GM21367 (cell line): ENCODE results near the gene ELP1.
"Not testable (repeated sequence)": the region's sequence is repeated elsewhere in the genome, so short reads cannot be mapped to it uniquely, and the experiment has no call there.

Experiments
- ATAC-seq: cut with Tn5 transposase; IDR thresholded peaks from one replicate; pipeline ENCODE4 v1.9.1; 2021; ENCODE audit not compliant: unreplicated experiment

ELP1 gene

DNA sequence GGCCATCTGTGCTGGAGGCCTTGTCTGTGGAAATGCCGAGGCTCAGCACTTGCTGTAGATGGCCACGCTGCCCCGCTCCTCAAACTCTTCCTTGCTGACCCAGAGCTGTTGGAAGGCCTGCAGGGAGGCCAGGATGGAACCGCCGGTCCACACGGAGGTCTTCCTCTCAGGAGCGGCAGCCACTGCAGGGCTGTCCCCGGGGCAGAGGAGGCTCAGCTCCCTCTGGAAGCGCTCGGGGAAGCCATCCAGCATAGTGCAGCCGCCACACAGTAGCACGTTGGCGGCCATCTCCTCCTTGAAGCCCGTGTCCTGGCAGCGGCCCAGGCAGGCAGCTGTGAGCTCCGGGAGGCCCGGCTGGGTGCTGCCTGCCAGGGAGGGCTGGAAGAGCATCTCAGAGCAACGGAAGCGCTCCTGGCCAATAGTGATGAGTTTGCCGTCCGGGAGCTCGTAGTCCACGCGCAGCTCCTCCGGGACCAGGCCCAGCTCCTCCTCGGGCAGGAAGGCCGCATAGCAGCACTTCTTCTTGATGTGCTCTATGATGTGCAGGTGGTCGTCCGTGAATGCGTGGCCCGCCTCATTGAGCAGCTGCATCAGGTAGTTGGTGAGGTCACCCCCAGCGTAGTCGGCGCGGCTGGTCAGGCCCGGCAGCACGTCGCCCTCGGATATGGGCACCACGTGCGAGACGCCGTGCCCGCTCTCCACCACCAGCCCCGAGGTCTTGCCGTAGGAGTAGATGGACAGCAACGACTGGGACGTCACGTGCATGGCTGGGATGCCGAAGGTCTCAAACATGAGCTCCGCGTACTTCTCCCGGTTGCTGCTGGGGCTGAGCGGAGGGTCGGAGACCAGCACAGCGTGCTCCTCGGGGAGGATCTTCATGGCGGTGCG, 79.0 kb downstream of the ELP1 start:
- no peak for ATAC-seq

DNA sequence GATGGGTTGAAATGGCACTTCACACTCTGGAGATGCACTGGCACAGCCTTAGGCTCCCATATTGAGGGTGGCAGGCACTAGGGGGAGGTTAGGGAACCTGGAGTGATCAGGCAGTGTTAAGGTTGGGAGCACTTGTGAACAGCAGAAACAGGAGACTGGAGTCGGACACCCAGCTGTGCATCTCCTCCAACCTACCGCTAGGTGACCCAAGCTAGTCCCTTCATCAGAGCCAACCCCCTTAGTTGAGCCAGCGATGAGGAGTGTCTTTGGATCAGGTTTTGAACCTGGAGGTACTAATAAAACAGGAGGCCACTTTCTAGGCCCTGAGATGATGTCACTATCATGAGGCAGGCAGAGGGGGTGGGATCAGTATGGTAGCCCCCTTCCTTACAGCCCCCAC, 79.8 kb downstream of the ELP1 start:
- ATAC-seq, result no peak

DNA sequence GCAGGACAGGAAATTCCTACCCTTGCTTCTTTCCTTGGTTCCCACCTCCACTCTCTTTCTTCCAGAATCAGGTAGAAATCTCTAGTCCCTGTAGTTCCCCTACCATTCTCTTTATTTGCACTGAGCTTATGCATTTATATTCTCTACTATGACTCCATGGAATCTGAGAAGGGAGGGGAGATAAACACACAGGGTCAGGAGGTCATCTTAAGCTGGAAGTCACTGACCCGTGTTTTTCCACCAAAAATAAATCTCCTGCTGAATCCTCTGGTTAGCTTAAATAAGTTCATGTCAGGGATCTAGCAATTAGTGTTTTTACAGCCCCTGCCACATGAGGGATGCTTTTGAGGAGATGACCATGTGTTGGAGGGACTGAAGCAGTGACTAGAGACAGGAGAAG, 81.8 kb downstream of the ELP1 start:
- ATAC-seq, result no peak

DNA sequence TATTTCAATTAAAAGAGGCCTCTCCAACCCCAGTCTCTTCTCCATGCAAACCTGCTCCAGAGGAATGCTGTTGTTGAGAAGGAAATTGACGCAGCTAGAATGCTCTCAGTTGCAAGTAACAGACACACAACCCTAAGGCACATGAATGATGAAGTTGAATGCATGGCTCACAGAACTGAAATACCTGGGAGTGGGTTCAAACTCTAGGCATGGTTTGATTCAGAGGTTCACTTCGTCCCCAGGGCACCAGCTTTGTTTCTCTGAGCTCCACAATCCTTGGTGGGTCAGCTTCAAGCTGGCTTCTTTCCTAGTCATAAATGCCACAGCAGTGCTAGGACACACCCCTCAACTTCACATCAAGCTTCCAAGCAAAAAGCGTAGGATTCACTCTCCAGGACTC, 82.8 kb downstream of the ELP1 start:
- no peak for ATAC-seq

DNA sequence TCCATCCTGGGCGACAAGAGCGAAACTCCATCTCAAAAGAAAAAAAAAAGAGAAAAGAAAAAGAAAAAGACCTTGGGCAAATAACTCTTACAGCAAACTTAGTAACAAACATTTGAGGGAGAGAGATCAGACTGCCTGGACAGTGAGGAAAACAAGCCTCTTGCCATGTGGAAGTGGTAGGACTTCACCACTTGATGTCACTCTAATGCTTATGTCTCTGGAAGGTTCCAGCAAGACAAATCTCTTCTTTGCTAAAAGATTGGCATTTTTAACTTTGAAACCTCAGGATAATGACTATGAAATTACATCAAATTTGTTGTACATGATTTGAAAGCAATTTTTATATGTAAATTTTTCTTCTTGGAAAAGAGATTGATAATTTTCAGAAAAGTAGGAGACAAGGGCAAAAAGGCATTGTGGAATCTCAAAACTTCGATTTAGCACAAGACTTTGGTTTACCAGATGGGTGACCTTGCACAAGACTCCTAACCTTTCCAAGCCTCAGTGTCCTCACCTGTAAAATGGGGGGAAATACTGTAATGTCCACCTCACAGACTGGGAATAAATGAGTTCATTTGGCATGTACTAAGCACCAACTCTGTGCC, 83.5 kb downstream of the ELP1 start:
- ATAC-seq, result no peak

DNA sequence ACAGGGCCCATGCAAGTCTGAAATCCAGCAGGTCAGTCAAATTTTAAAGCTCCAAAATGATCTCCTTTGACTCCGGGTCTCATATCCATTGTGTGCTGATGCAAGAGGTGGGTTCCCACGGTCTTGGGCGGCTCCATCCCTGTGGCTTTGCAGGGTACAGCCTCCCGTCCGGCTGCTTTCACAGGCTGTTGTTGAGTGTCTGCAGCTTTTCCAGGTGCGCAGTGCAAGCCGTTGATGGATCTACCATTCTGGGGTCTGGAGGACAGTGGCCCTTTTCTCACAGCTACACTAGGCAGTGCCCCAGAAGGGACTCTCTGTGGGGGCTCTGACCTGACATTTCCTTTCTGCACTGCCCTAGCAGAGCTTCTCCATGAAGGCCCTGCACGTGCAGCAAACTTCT, 85.6 kb downstream of the ELP1 start:
- ATAC-seq, result not testable (repeated sequence)

DNA sequence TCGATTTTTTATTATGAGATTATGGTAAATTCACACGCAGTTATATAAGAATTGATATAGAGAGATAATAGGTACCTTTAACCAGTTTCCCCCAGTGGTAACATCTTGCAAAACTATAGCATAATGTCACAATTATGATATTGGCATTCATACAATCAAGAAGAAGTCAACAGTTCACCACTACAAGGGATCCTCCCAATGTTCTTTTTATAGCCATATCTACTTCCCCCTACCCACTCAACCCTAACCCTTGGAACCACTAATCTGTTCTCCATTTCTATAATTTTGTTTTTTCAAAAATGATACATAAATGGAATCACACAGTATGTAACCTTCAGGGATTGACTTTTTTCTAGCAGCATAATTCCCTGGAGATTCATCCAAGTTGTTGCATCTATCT, 88.0 kb downstream of the ELP1 start:
- ATAC-seq, result no peak

DNA sequence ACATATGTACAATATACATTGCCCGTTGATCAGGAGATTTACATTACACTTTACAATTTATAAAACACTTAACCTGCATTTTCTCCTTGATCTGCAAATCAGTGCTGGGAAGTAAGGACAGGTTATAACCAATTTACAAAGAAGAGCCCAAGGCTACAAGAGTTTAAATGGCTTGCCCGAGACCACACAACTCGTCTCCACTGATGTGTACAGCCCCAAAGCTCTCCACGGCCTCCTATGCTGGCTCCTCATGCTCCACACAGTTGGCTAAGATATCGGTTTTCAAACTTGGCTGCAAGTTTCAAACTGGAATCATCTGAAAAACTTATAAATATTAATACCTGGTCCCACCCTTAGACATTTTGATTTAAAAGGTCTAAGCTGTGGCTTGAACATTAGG, 88.4 kb downstream of the ELP1 start:
- ATAC-seq, result no peak

DNA sequence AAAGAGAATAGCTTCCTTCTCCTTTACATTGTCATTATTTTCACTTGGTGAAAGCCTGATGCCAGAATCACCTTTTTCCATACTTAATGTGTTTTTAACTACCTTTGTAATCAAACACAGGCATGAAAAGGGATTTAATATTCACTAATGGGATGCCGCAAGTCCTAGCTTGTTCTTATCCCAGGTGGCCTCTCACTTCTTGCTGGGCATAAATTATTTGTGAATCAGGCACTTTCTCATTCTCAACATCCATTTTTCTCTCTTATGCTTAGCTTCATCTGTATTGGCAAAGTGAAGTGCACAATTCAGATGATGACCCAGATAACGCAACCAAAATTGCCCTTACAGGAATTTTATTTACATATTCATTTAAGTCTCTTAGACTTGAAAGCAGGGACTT, 89.1 kb downstream of the ELP1 start:
- ATAC-seq, result no peak

DNA sequence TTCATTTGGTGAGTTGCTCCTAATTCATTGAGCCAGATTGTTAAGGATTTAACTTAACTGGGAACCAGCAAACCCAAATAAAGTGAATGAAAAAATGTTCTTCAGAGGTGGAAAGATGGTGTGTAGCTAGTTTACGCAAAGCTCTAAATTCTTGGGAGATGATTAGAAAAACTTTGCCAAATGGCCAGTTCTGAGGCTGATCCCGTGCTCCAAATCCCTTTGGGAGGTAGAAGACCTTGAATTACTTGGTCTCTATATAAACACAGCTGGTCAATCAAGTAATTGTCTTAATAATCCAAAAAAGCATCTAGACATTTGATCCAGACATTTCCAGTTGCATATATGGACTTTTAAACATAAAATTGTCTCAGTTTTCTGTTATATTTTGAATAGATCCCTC, 89.5 kb downstream of the ELP1 start:
- ATAC-seq, result no peak

DNA sequence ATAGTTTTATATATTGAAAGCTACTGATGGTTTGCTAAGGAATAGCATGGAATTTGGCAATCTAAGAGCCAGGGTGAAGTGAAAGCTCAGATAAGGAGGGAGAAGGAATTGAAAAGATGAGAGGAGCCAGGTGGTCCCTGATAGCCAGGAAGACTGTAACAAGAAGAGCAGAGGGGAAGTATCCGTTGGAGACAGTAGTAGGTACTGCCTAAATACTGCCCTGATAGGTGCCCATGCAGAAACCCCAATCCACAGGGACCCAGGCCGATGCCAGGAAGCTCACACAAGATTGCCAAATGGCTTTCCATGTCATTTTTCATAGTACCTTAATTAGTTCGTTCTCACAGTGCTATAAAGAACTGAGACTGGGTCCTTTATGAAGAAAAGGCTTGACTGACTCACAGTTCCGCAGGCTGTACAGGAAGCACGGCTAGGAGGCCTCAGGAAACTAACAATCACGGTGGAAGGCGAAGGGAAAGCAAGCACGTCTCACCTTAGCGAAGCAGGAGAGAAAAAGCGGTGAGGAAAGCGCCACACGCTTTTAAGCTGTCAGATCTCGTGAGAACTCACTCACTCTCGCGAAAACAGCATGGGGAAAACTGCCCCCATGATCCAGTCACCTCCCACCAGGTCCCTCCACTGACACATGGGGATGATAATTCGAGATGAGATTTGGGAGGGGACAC, 91.2 kb downstream of the ELP1 start:
- no peak for ATAC-seq

DNA sequence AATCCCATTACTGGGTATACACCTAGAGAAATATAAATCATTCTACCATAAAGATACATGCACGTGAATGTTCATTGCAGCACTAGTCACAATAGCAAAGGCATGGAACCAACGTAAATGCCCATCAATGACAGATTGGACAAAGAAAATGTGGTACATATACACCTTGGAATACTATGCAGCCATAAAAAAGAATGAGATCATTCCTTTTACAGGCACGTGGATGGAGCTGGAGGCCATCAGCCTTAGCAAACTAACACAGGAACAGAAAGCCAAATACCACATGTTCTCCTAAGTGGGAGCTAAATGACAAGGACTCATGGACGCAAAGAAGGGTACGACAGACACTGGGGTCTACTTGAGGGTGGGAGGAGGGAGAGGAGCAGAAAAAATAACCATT, 94.4 kb downstream of the ELP1 start:
- not testable (repeated sequence) for ATAC-seq

DNA sequence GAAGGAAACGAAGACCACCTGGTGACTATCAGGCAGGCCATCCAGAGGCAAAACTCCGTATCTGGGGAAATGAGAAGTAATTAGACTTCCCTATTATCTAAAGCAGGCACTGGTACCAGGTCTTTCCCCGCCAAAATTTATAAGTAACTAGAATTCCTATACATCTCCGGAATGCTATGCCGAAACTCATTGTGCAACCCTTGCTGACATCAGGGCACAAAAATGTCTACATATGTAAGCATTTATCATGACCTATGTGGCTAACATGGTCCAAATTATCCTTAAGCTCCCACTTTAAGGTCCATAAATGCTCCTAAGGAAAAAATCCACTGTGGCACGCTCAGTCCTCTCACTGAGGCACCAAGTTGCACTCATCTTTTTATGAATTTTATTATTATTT, 95.9 kb downstream of the ELP1 start:
- no peak for ATAC-seq

DNA sequence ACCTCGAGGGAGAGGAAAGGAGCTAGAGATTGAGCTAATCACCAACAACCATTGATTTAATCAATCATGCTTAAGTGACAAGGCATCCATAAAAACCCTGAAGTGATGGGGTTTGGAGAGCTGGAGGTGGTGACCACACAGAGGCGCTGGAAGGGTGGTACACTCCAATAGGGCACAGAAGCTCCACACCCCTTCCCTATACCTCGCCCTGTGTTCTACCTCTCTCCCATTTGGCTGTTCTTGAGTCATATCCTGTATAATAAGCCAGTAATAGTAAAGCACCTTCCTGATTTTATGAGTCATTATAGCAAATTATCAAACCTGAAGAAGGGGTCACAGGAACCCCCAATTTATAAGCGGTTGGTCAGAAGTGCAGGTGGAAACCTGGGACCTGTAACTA, 96.4 kb downstream of the ELP1 start:
- no peak for ATAC-seq

DNA sequence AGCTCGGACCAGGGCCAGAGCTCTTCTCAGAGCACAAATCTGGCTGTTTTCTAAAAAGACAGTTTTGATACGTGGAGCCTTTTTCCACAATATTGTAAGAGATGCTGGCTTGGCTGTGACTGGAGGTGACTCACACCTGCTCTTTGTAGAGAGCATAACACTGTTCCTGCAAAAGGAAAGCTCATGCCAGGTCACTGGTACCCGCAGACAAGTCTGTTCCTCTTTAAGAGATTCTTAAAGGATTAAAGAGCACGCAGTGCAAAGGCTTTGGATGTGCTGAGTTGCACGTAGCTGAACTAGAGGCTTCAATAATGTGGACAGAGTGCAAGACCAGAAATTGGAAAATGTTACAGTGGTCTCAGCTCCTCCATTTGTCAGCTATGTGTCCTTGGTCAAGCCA, 97.1 kb downstream of the ELP1 start:
- ATAC-seq, result no peak

DNA sequence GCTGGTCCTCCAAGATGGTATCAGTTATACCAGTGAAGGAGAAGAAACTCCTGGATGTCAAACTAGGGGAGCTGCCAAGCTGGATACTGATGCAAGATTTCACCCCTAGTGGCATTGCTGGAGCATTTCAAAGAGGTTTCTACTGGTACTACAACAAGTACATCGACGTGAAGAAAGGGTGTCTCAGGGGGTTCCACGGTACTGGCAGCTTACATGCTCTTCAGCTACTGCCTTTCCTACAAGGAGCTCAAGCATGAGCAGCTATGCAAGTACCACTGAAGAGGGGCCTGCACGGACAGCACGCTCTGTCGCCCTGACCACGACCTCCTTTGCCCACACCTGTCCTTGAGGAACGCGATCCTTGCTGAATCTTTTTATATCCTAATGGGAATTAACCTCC, 97.6 kb downstream of the ELP1 start:
- no peak for ATAC-seq

DNA sequence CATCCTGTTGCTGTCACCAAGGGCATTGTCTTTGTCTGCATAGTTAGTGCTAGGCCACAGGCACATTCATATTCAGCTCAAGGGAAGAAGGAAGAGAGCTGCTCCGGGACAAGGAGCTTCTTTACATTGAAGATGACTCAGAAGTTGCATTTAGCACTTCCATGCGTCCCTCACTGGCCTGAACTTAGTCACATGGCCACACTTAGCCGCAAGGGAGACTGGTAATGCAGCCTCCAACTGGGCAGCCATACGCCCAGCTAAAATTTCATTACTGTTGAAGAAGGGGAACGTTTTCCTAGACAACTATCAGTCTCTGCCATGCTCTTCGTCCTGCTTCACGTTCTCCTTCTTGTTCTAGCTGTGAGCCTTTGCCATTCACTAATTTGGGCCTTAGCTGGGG, 98.1 kb downstream of the ELP1 start:
- no peak for ATAC-seq

DNA sequence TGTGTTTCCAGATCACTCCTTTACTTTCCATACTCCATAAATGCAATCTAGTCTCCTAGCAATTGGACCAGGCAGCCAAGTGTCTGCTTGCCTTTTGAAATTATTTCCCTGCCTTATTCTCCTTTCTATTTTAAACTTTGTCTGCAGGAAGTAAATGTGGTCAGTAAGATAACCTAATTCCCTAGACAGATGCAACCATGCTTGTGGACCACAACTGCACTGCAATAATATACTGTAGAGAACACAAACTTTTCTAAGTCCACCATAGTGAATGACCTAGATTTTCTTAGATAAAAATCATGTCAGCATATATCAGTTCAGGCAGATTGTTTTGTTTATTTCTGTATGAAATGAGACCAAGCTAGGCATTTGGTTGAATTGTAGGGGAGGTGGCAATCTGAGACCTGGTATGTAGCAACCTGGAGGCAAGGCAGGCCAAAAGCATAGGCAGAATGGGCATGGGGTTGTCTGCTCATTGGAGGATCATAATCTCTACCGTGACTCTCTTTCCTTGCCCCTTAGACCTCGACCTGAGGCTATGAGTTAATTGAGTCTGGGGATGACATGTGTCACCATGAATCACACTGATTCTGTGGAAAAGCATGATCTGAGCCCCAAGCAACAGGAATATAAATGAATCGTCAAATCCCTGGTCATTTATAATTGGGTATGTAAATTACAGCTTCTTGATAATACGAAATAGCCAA, 98.8 kb downstream of the ELP1 start:
- ATAC-seq, result no peak

DNA sequence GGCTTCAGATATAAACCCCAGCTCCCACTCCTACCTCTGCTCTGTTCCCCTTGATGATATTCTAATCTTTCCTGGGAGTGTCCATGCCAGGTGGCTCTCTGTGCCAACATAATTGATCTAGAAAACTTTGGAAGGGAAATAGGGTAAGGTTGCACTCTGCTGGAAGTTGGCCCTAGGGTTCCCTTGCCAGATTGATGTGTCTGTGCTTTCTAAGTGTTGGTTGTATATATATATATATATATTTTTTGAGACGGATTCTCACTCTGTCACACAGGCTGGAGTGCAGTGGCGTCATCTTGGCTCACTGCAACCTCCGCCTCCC, 101.8 kb downstream of the ELP1 start:
- ATAC-seq, result no peak

DNA sequence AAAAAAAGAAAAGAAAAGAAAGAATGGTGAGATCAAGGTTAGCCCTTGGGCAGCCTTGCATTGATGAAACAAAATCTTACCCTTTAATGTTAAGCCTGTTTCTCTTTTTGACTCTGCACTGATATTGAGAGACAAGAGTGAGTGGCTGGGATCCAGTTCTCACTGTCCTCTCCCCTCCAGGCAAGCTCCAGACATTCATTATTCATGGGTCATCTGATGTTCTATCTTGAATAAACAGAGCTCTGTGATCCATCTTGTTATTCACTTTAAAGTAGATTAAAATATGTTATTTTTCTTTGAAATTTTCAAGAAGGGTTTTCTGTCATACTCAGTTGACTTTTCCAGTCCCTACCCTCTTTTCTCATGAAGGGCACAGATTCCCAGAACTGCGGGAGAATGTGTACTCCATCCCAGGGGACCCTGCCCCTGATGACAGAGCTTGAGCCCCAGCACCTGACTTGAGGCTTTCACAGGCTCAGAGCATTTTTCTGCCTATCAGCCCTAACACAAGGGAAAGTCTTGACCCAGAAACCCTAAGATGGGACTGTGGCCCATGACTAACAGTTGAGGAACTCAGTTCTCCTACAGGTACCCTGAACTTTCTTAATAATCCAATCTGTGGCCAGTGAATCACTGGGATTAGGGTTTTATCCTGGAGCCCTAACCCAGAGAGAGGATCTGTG, 102.3 kb downstream of the ELP1 start:
- no peak for ATAC-seq

DNA sequence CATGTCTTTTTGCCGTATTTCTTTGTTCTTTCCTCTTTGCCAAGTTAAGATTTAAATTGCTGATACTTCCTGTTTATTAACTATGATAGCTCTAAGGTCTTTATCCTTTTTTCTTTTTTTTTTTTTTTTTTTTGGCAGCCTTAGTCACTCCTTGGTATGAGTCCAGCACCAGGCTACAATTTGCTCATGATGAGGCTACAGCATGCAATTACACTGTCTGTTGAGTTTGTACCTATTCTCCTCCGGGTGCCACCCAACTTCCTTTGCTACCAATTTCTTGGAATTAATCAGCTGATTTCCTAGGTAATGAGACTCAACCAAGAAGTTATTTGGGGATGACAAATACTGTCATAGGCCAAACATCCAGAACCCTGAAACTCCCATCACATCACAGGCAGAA, 103.7 kb downstream of the ELP1 start:
- no peak for ATAC-seq
